Transverse colon (tissue), 4 donors: Measurements from ENCODE around the gene TPGS1. TPM values are rescaled to one million over a fixed set of nuclear protein-coding genes. Genes with fewer than 3 reads are reported as not detected.

ENCODE experiments used
- DNase-seq: peaks from one replicate; pipeline ENCODE4 v3.0.0-alpha.2; 2019
- H3K27ac ChIP-seq, 4 donors: fragments of 200-600 bp; sonication (generic); 2 replicates each; pipeline ENCODE4 v1.5.1; 2016 to 2018; ENCODE audit warnings: inconsistent platforms in 4 of 4
- H3K27me3 ChIP-seq: fragments of 200-600 bp; sonication (generic); 2 replicates; pipeline ENCODE4 v1.5.1; 2017; ENCODE audit warnings: inconsistent platforms
- H3K36me3 ChIP-seq, 4 donors: fragments of 200-600 bp; sonication (generic); 2 replicates each; pipeline ENCODE4 v1.5.1; 2017 to 2019; ENCODE audit warnings: inconsistent platforms in 4 of 4
- H3K4me1 ChIP-seq, 4 donors: fragments of 200-600 bp; sonication (generic); 2 replicates each; pipeline ENCODE4 v1.5.1; 2017 to 2020; ENCODE audit warnings: inconsistent platforms in 4 of 4
- H3K4me3 ChIP-seq, 4 donors: fragments of 200-600 bp; sonication (generic); 1 replicate in 1 of 4; 2 replicates in 3 of 4; pipeline versions ENCODE4 v1.5.1 to v1.6.1; 2017 to 2019; ENCODE audit warnings: inconsistent platforms in 4 of 4
- H3K9me3 ChIP-seq, 2 donors: fragments of 200-600 bp; sonication (generic); 2 replicates each; pipeline ENCODE4 v1.5.1; 2017 to 2019; ENCODE audit warnings: inconsistent platforms in 2 of 2
- CTCF ChIP-seq, 5 experiments: fragments of 200-600 bp in 3 of 5; fragments of 450-650 bp in 2 of 5; sonication (generic) in 3 of 5; IDR thresholded peaks; 1 replicate in 2 of 5; 2 replicates in 3 of 5; pipeline ENCODE4 v1.5.1; 2016 to 2017; ENCODE audit warnings: antibody characterized with exemption in 5 of 5, inconsistent platforms in 3 of 5, mild to moderate bottlenecking in 2 of 5, moderate library complexity in 1 of 5
- EP300 ChIP-seq: sonication (generic); formaldehyde crosslinking; IDR thresholded peaks from one replicate; pipeline ENCODE4 v1.6.1; 2017; ENCODE audit warnings: antibody characterized with exemption, low read depth
- POLR2A ChIP-seq: fragments of 450-650 bp; IDR thresholded peaks from one replicate; pipeline ENCODE4 v1.6.1; 2016; ENCODE audit warnings: antibody characterized with exemption, mild to moderate bottlenecking, moderate library complexity
- POLR2AphosphoS5 ChIP-seq, 3 donors: sonication (generic); formaldehyde crosslinking; IDR thresholded peaks; one replicate each; pipeline ENCODE4 v1.6.1; 2016; ENCODE audit warnings: antibody characterized with exemption in 3 of 3
- WGBS, 2 donors: methylation state at CpG; one replicate each; pipeline ENCODE4 v1.1.5; 2018; ENCODE audit warnings: low coverage in 1 of 2; 5-methylcytosine and 5-hydroxymethylcytosine counted together
- in situ Hi-C, 4 donors: fragments of 200-750 bp; cut with MboI; loops; one replicate each; pipeline versions ENCODE4 v1.15.0 to v1.15.1; 2017; ENCODE audit warnings: low sequenced_read_pairs in 3 of 4, low pct_ligation_motif_present in 1 of 4, low pct_unique_long_range_greater_than_20kb in 1 of 4
- intact Hi-C: fragments of 100-400 bp; cut with DNase I; formaldehyde crosslinking; loops from one replicate; pipeline ENCODE4 v1.15.1; 2023; ENCODE audit warnings: low total_unique reads
- total RNA-seq, 4 donors: library from RNA; depleted of rRNA; stranded (reverse); fragments of >200 nt; gene quantifications; one replicate each; pipeline ENCODE4 v1.1.0, GENCODE V29; 2016

TPGS1 gene
- total RNA-seq, 4 donors from 2014 or later, result 18.0 to 103 (median 43.8) TPM

- Histone ChIP-seq H3K27ac (no peak overlapping the region), H3K27me3 (no peaks in the 10 kb centered on the region), H3K4me3 (no peak overlapping the region), H3K9me3 (no peaks in the 10 kb centered on the region), H3K36me3 (peaks cover 0 to 15% (median 1%) of the 10 kb centered on the region in 4 donors), H3K4me1 (no peaks in the 10 kb centered on the region)
- DNase-seq, result peak; percentile 6
- 86% methylated on average over 34 of the region's 34 CpGs; no CpG with 5 or more reads in 1 of the 2 donors for WGBS, 2 donors
- in situ Hi-C loops (no loop called here), intact Hi-C loops (no loop called here)
- TF ChIP-seq POLR2AphosphoS5 (IDR thresholded peaks at IDR 0.05), result no peak
- TF ChIP-seq POLR2A, result no peak
- no peak for TF ChIP-seq EP300
- no peak for TF ChIP-seq CTCF (IDR thresholded peaks at IDR 0.05)
These were observed 35.0 kb downstream of the TPGS1 start for GRCh38 chr19:542173-542866.

- intact Hi-C loops (no loop called here), in situ Hi-C loops (no loop called here)
- peak; percentile 32 for DNase-seq
These were observed 36.8 kb downstream of the TPGS1 start, which contains the start of gene GZMM for GRCh38 chr19:543910-544608. Gene GZMM, plus strand, starts transcription at chr19:544053. Its CDS starts 19 bp downstream, at chr19:544072.

DNA sequence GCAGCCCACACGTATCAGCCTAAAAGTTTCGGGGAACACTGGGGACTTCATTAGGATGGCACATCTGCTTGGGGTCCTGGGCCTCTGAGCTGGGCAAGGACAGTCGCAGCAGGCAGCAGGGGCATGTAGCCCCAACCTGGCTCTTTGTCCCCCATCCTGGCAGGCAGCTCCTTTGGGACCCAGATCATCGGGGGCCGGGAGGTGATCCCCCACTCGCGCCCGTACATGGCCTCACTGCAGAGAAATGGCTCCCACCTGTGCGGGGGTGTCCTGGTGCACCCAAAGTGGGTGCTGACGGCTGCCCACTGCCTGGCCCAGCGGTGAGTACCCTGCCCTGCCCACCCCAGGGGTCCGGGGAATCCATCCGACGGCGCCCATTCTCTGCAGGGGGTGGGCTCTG is 39.8 kb downstream of the TPGS1 start:
- in situ Hi-C loops (no loop called here), intact Hi-C loops (no loop called here)
- Histone ChIP-seq H3K36me3 (no peaks in the 10 kb centered on the region), H3K27me3 (no peaks in the 10 kb centered on the region), H3K4me3 (no peak overlapping the region), H3K9me3 (no peaks in the 10 kb centered on the region), H3K27ac (no peak overlapping the region), H3K4me1 (peaks cover 0 to 13% (median 9%) of the 10 kb centered on the region in 4 donors)
- no peak for DNase-seq
- 87 to 91% methylated on average over 3 to 15 of the region's 15 CpGs for WGBS, 2 donors
- TF ChIP-seq POLR2A (no peak), POLR2AphosphoS5 (IDR thresholded peaks at IDR 0.05) (no peak), EP300 (no peak)

More at GRCh38 chr19:543910-544608, 36.8 kb downstream of the TPGS1 start, which contains the start of gene GZMM:
- Histone ChIP-seq H3K27ac (no peak within 1 kb of the TSS), H3K4me1 (no peaks in the 10 kb centered on the region), H3K36me3 (peaks cover 0 to 9% (median 0%) of the 10 kb centered on the region in 4 donors), H3K27me3 (no peaks in the 10 kb centered on the region), H3K4me3 (peak within 1 kb of the TSS in 1 of 4 donors; percentile 1), H3K9me3 (no peaks in the 10 kb centered on the region)
- 50 to 56% methylated on average over 1 to 31 of the region's 31 CpGs for WGBS, 2 donors
- TF ChIP-seq CTCF (IDR thresholded peaks at IDR 0.05), result no peak
- no peak for TF ChIP-seq EP300
- TF ChIP-seq POLR2AphosphoS5 (IDR thresholded peaks at IDR 0.05), result peak in 1 of 3 donors; percentile 7
- no peak for TF ChIP-seq POLR2A

DNA sequence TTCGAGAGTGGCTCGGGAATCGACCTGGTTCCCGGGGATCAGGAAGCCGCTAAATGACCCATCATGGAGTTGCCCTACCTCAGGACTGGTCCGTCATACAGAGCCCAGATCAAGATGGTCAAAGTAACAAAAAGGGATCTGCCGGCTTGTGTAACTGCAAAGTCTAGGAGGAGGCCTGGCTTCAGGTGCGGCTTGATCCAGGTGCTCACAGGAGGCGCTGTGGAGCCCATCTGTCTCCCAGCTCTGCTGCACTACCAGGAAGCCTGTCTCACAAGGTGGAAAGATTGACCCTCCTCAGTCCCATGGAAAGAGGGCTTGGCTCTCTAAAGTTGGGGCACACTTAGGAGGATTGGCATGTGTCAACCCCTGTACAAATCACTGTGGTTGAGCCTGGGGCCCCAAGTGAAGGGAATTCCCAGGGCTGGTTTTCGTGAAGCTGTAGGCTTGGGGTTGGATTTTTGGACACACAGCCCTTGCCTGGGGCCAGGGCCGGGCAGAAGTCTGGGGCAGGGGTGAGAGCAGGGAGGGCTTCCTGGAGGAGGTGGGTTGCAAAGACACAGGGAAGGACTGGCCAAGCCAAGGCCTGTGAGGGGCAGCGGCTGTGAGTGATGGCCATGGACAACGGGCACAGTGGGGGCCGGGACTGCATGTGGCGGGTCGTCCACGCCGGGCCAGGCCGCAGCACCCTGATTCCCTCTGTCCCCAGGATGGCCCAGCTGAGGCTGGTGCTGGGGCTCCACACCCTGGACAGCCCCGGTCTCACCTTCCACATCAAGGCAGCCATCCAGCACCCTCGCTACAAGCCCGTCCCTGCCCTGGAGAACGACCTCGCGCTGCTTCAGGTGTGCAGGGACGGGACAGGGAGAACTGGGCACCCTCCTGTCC is 40.8 kb downstream of the TPGS1 start:
- in situ Hi-C loops (no loop called here), intact Hi-C loops (no loop called here)
- no peak for DNase-seq
- TF ChIP-seq POLR2A (no peak), POLR2AphosphoS5 (IDR thresholded peaks at IDR 0.05) (no peak), EP300 (no peak), CTCF (IDR thresholded peaks at IDR 0.05) (no peak)
- WGBS, 2 donors, result 42 to 88% methylated on average over 2 to 26 of the region's 26 CpGs
- Histone ChIP-seq H3K9me3 (no peaks in the 10 kb centered on the region), H3K27ac (no peak overlapping the region), H3K4me1 (peaks cover 0 to 16% (median 9%) of the 10 kb centered on the region in 4 donors), H3K27me3 (no peaks in the 10 kb centered on the region), H3K36me3 (no peaks in the 10 kb centered on the region), H3K4me3 (no peak overlapping the region)
